Measurements from ENCODE around the gene DSCAM. TPM values are rescaled to one million over a fixed set of nuclear protein-coding genes. Genes with fewer than 3 reads are reported as not detected.

DSCAM gene
- total and polyA plus RNA-seq, 2 donors (not counting 1 experiment from before 2014, with no cell fraction given), result under 0.01 to 0.01 TPM

DNA sequence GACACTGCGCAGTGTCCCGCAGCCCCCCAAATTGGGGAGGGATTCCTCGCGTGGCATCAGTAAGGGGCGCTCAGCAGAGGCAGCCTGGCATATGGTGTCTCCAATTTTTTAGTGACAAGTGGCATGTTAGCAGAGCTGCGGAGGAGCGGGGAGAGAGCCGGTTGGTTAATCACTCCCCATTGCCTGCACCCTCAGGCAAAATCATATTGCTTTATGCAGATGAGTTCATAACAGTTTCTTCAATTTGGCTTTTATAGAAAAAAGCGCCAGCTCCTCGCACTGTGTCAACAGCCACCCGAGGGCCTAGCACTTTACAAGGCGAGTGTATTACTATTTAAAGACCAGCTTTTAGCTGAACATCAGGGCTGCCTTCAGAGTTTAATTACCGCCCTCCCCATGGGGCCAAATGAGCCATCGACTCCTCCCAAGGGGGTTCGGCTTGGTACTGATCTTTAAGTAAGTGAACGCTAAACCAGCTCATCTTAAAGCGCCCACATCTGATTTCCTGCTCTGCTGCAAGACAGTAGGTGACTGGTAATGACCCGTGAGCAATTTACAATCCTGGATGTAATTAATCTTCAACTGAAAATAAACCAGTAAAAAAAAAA, 298.9 kb downstream of the DSCAM start:
- no peak for TF ChIP-seq EZH2 (IDR thresholded peaks at IDR 0.05; ENCODE audit: low read length, missing control alignments)
- TF ChIP-seq, protein P1, sequence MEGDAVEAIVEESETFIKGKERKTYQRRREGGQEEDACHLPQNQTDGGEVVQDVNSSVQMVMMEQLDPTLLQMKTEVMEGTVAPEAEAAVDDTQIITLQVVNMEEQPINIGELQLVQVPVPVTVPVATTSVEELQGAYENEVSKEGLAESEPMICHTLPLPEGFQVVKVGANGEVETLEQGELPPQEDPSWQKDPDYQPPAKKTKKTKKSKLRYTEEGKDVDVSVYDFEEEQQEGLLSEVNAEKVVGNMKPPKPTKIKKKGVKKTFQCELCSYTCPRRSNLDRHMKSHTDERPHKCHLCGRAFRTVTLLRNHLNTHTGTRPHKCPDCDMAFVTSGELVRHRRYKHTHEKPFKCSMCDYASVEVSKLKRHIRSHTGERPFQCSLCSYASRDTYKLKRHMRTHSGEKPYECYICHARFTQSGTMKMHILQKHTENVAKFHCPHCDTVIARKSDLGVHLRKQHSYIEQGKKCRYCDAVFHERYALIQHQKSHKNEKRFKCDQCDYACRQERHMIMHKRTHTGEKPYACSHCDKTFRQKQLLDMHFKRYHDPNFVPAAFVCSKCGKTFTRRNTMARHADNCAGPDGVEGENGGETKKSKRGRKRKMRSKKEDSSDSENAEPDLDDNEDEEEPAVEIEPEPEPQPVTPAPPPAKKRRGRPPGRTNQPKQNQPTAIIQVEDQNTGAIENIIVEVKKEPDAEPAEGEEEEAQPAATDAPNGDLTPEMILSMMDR (conservative IDR thresholded peaks at IDR 0.05 in 1 of 2, IDR thresholded peaks at IDR 0.05 in 1 of 2; ENCODE audit: low read depth in 1 of 2, low read length in 2 of 2), result no peak
- no peak overlapping the region for H3K27ac ChIP-seq (ENCODE audit: insufficient read depth, low read length)
- no peaks in the 10 kb centered on the region for H3K79me2 ChIP-seq (ENCODE audit: control insufficient read depth, insufficient read depth, low read length)
- no peaks in the 10 kb centered on the region for H3K9me3 ChIP-seq (ENCODE audit: control insufficient read depth, insufficient read depth, low read depth, low read length)
- H3K27me3 ChIP-seq (ENCODE audit: control insufficient read depth, insufficient read depth, low read length), result no peaks in the 10 kb centered on the region
- H3K4me1 ChIP-seq (ENCODE audit: control insufficient read depth, extremely low read depth, insufficient read depth, low read length), result no peaks in the 10 kb centered on the region
- no peak overlapping the region for H3K9ac ChIP-seq (ENCODE audit: insufficient read depth, low read length)
- H3K4me3 ChIP-seq (replicated peaks in 1 of 4; ENCODE audit: control extremely low read depth in 1 of 4, insufficient read depth in 1 of 4, low read depth in 3 of 4, low read length in 4 of 4), result no peak overlapping the region
- no peaks in the 10 kb centered on the region for H3K36me3 ChIP-seq (ENCODE audit: control insufficient read depth, insufficient read depth, low read length)
- H2AFZ ChIP-seq (ENCODE audit: low read length), result no peak overlapping the region
- no peak for DNase-seq (ENCODE audit: low read depth in 2 of 2)
- no peak overlapping the region for H3K4me2 ChIP-seq (ENCODE audit: extremely low read depth, insufficient read depth, low read length)
- H4K20me1 ChIP-seq (ENCODE audit: control insufficient read depth, extremely low read depth, insufficient read depth, low read length), result no peaks in the 10 kb centered on the region

- no peaks in the 10 kb centered on the region for H3K4me1 ChIP-seq (ENCODE audit: control insufficient read depth, extremely low read depth, insufficient read depth, low read length)
- DNase-seq (ENCODE audit: low read depth in 2 of 2), result no peak
- H3K27ac ChIP-seq (ENCODE audit: insufficient read depth, low read length), result no peak overlapping the region
These were observed 300.3 kb downstream of the DSCAM start for GRCh38 chr21:40546647-40547046.

GRCh38 chr21:40540216-40540615, 306.7 kb downstream of the DSCAM start:
- H3K27ac ChIP-seq (ENCODE audit: insufficient read depth, low read length), result no peak overlapping the region
- H3K4me2 ChIP-seq (ENCODE audit: extremely low read depth, insufficient read depth, low read length), result no peak overlapping the region
- no peak overlapping the region for H3K9ac ChIP-seq (ENCODE audit: insufficient read depth, low read length)
- H3K4me3 ChIP-seq (replicated peaks in 1 of 4; ENCODE audit: control extremely low read depth in 1 of 4, insufficient read depth in 1 of 4, low read depth in 3 of 4, low read length in 4 of 4), result no peak overlapping the region
- TF ChIP-seq EZH2 (IDR thresholded peaks at IDR 0.05; ENCODE audit: low read length, missing control alignments), result no peak
- TF ChIP-seq, protein P1 (conservative IDR thresholded peaks at IDR 0.05 in 1 of 2, IDR thresholded peaks at IDR 0.05 in 1 of 2; ENCODE audit: low read depth in 1 of 2, low read length in 2 of 2), result no peak
- H3K36me3 ChIP-seq (ENCODE audit: control insufficient read depth, insufficient read depth, low read length), result no peaks in the 10 kb centered on the region
- no peak overlapping the region for H2AFZ ChIP-seq (ENCODE audit: low read length)
- no peaks in the 10 kb centered on the region for H3K27me3 ChIP-seq (ENCODE audit: control insufficient read depth, insufficient read depth, low read length)
- H3K79me2 ChIP-seq (ENCODE audit: control insufficient read depth, insufficient read depth, low read length), result no peaks in the 10 kb centered on the region
- H3K4me1 ChIP-seq (ENCODE audit: control insufficient read depth, extremely low read depth, insufficient read depth, low read length), result no peaks in the 10 kb centered on the region
- DNase-seq (ENCODE audit: low read depth in 2 of 2), result no peak
- H3K9me3 ChIP-seq (ENCODE audit: control insufficient read depth, insufficient read depth, low read depth, low read length), result no peaks in the 10 kb centered on the region
- H4K20me1 ChIP-seq (ENCODE audit: control insufficient read depth, extremely low read depth, insufficient read depth, low read length), result no peaks in the 10 kb centered on the region

More at GRCh38 chr21:40546647-40547046, 300.3 kb downstream of the DSCAM start:
- no peaks in the 10 kb centered on the region for H3K79me2 ChIP-seq (ENCODE audit: control insufficient read depth, insufficient read depth, low read length)
- H4K20me1 ChIP-seq (ENCODE audit: control insufficient read depth, extremely low read depth, insufficient read depth, low read length), result no peaks in the 10 kb centered on the region
- no peaks in the 10 kb centered on the region for H3K27me3 ChIP-seq (ENCODE audit: control insufficient read depth, insufficient read depth, low read length)
- no peaks in the 10 kb centered on the region for H3K36me3 ChIP-seq (ENCODE audit: control insufficient read depth, insufficient read depth, low read length)
- no peak overlapping the region for H3K4me3 ChIP-seq (replicated peaks in 1 of 4; ENCODE audit: control extremely low read depth in 1 of 4, insufficient read depth in 1 of 4, low read depth in 3 of 4, low read length in 4 of 4)
- H3K9me3 ChIP-seq (ENCODE audit: control insufficient read depth, insufficient read depth, low read depth, low read length), result no peaks in the 10 kb centered on the region
- no peak overlapping the region for H3K4me2 ChIP-seq (ENCODE audit: extremely low read depth, insufficient read depth, low read length)
- no peak overlapping the region for H3K9ac ChIP-seq (ENCODE audit: insufficient read depth, low read length)
- no peak overlapping the region for H2AFZ ChIP-seq (ENCODE audit: low read length)
- TF ChIP-seq, protein P1 (conservative IDR thresholded peaks at IDR 0.05 in 1 of 2, IDR thresholded peaks at IDR 0.05 in 1 of 2; ENCODE audit: low read depth in 1 of 2, low read length in 2 of 2), result no peak
- no peak for TF ChIP-seq EZH2 (IDR thresholded peaks at IDR 0.05; ENCODE audit: low read length, missing control alignments)
